Mammary epithelial cell (primary cell): Measurements from ENCODE around the gene PTBP2.

Source experiments
- CTCF ChIP-seq, 2 donors: IDR thresholded peaks in 1 of 2; conservative IDR thresholded peaks in 1 of 2; 2 replicates each; pipeline ENCODE4 v1.5.1; 2011 to 2012; ENCODE audit warnings: inconsistent platforms in 2 of 2, low read length in 2 of 2, mild to moderate bottlenecking in 2 of 2, control low read depth in 1 of 2, low read depth in 1 of 2; ENCODE audit not compliant: insufficient read depth in 1 of 2; ENCODE audit errors: extremely low read depth in 1 of 2
- EZH2 ChIP-seq: IDR thresholded peaks from 2 replicates; pipeline ENCODE4 v1.6.1; 2012; ENCODE audit warnings: low read length, inconsistent platforms, borderline replicate concordance

- TF ChIP-seq CTCF (conservative IDR thresholded peaks at IDR 0.05 in 1 of 2, IDR thresholded peaks at IDR 0.05 in 1 of 2; ENCODE audit: extremely low read depth in 1 of 2, insufficient read depth in 1 of 2, low read depth in 1 of 2, low read length in 2 of 2) (no peak), EZH2 (no peak)
These were observed 46.7 kb upstream of the PTBP2 start for GRCh38 chr1:96674915-96675314.
